ENCODE data around the gene MYOG.

MYOG gene

DNA sequence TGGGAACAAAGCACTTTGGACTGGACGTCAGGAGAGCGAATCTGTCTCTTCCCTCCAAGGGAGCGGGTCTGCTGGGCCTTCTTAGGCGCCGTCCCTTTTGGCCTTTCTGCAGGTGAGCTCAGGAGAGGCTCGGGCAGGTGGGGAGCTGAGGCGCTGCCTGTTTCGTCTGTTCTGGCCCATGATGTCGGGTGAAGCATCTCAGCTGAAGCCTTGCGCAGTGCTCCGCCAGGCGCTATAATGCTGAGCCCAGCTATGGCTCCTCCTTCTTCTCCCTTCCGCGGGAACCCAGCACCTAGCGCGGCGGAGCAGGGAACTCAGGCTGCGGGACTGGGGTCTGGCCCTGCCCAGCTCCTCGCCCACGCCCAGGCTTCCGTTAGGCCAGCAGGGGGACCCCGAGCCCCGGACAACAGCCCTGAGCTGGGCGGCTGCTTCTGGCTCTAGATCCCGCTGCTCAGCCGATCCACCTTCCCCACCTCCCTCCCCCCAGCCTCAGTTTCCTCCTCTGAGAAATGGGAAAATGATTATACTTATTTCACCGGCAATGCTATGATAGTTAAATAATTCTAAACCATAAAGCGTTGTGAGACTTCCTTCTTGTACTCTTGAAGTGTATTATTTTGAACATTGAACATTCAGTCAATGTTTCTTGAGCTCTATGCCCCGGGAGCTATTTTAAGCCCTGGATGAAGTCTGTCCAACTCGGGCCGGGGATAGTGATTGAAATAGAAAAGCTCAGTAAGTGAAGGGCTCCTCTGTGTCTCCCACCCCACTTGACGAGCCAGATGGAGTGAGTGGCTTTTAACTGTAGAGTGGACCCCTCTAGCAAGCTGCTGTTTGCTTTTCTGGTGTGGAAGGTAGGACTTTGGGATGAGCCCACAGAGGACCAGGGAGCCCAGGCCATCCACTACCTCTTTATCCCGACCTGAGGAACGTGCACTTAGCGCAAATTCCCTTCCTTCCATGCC, 32.1 kb upstream of the MYOG start:
- peak; percentile 46 for DNase-seq

DNA sequence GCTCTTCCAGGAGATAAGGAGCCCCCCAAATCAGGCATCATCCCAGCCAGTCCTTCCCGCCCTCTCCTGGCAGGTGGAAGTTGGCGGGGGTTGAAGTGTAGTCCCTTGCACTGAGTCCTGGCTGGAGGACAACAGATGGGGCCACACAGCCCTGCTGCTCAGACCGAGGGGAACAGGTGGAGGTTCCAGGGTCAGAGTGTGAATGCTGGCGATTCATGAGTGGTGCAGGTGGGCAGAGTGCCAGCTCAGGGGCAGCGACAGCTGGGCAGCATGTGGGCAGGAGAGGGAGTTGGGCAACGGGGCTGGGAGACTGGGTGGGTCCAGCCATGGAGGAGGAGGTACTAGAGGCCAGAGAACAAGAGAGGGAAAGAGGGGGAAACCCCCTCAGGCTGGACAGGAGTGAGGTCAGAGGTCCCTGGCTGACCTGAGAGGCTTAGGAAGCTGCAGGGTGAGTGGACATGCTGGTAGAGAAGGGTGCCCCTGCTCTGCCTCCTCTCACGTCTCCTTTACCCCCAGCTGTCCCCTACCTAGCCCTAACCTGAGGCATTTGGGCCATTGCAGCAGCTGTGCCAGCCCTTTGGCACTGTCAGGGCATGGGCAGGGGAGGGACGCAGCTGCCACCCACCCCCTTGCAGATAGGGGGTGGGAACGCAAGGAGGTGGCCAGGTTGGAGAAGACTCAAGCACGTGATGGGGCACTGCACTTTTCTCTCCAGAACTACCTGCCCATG, 30.4 kb upstream of the MYOG start:
- DNase-seq = no peak

DNA sequence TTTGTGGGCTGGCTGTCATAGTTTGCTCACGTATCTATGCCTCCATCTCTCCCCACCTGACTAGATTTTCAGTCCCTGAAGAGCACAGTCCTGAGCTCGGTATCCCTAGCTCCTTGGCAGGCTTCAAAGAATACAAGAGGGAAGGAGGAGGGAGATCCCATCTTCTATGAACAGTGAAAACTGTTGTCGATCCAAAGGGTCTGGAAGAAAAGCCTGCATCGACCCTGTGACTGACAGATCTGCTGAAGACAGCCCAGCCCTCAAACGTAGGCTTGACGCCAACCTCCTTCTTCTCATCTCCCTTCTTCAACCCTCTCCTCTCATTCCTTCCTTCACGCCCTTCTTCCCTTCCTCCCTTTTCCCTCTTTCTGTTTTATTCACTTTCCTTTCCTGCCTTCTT, 28.4 kb upstream of the MYOG start:
- no peak for DNase-seq

DNA sequence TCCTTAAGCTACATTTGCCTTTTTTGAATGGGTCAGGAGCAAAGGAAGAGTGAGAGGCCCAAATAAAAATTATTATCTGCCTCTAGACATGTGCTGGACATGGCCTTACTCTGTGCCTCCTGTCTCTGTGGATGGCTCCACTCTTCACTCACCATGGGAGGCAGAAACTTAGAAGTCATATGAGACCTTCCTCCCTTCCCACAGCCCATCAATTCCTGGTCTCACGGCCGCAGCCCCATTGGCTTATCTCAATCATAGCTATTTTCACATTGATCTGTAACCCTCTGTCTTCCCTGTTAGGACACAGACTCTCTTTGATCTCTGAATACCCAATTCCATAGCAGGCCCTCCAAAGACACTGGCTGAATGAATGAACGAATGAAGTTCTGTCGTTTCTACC, 27.5 kb upstream of the MYOG start:
- no peak for DNase-seq

DNA sequence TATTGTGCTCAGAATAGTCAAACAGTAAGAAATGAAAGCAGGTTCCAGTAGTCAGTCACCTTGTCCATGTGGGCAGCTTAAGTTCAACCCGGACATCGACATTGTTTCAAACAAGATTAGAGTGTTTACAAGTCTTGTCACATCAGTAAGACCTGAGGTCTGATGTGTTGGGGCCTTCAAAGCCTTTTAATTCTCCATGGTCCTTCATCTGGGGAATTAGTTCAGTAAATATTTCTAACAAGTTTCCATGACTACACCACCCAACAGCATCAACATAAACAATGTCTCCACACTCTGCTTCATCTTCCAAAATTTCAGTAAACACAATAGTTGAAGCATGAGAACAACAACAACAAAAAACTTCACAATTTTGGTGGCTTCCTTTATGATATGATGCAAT, 26.7 kb upstream of the MYOG start:
- DNase-seq = no peak

DNA sequence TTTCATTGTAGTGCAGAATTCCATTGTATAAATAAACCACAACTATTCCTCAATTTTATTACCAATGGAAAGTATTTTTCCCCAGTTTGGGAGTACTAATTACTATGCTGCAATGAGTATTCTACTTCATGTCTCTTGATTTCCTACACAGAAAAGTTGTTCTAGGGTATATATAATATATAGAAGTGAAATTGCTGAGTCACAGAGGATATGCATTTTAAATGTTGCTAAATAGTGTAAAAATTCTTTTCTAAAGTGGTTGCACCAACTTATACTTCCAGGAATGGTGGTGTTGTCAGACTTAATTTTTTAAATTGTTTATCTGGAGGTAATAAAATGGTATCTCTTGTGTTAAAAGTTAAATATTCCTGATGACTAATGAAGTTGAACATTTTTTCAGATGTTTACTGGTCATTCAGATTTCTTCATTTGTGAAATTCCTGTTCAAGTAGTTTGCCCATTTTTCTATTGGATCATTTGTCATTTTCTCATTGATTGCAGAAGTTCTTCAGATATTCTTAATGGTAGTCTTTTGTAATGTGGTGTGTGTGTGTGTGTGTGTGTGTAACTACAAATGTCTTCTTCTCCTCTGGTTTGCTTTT, 19.1 kb upstream of the MYOG start:
- no peak for DNase-seq

DNA sequence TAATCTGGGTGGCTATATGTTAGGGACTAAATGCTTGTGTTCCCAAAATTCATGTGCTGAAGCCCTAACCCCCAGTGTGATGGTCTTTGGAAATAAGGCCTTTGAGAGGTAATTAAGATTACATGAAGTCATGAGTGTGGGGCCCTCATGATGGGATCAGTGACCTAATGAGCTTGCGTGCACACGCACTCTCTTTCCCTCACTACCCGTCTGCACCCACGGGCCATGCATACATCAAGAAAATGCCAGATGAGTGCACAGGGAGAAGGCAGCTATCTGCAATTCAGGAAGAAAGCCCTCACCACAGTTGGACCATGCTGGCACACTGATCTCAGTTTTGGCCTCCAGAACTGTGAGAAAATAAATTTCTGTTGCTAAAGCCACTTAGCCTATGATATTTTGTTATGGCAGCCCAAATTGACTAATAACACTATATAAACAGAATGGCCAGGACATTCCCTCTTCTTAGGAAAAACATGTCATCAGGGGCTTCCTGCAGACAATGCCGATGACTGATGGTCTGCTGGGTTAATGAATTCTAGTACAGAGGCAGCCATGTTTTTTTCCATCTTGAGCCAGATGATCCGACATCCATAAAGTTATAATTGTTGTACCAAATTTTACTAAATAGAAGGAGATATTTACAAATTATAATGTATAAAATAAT, 18.1 kb upstream of the MYOG start:
- DNase-seq = no peak

DNA sequence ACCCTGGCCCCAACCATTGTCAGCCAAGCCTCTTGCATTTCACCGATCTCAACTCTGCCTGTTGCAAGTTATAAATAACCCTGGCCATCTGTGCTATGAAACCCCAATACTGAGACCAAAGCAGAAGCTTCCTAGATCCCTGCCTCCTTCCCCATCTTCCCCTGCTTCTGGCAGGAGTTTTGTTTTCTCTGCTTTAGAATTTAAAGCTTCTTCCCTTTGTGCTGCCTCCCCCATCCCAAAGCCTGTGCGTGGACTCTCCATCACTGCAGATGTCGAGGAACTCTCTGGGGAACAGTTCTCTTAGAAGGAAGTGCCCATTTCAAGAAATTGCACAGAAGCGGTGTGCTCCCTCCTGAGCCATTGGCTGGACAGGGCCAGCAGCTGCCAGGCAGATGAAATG, 17.4 kb upstream of the MYOG start:
- no peak for DNase-seq

DNA sequence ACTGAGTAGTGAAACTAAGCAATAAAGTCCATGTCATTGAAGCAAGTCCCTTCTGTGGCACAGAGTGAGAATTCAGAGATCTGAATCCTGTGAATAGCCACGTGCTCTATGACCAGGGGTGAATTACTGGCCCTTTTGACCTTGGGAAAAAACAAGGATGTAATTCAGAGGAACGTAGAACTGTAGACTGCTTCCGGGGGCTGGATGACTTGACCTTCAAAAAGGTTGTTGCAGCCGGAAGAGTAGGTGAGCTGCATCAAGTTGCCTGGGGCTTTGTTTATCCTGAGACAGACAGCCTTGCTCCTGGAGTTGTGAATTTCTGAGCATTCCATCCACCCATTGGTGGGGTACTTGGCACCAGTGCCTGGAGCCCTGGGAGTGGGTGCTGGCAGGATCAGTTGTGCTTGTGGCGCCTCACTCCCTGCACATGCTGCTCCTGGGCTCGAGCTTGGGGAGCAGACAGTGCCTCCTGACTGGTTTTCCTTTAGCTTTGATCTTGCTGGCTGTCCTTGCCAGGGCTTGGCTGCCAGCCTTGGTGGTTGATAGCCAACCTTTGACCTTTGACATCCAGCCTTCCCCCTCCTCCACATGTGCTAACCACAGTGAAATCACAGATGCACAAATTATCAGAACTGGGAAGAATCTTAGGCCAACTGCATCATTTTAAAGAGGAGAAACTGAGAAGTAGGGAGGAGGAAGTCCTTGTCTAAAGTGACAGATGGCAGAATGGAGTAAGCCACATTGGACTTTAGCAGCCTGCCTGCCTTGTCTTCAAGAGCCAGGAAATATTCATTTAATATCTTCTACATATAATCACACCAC, 16.2 kb upstream of the MYOG start:
- DNase-seq = no peak

DNA sequence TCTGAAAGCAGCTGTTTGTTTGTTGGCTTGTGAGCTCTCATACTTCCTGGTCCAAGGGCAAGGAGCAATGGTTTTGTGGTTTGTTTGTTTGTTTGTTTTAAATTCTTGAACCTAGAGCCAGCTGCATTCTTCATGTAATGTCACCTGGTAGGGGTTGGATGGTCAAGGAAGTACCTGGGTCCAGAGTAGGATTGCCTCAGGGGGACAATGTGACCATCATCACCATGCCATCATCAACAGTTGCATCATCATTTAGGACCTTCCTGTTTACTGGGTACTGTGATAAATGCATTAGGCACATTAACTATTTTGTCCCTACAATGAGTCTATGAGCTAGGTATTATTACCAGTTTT, 14.7 kb upstream of the MYOG start:
- DNase-seq = no peak

DNA sequence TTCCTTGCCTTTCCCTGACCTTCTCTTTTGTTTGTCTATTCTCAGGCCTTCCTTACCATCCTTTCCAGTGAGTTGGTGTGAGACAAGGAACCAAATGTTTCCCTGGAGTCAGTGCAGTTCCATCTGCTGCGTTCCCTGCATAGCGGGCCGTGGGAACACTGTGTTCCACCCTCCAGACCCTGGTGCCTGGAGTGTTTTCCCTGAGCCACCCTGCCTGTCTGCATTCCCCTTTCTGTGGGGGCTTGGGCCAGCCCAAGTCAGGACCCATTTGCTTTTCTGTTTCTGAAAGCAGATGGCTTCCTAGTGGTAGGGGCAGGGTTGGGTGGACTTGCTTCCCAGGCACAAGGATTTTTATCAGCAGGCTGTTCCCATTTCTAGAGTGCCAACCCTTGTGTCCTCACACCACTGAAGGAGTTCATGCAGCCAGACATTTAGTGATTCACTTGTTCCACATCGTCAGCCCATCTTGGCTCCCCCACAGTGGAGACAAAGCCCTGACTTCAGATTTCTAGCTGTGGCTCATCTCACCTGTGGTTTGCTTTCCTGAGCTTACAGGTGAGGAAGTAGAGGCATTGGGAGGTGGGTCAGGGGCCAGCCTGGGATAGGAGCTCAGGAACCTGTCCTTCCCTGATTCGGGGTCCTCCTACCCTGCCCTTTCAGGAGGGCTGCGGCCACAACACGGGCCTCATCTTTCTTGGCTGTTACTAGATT, 14.1 kb upstream of the MYOG start:
- no peak for DNase-seq

DNA sequence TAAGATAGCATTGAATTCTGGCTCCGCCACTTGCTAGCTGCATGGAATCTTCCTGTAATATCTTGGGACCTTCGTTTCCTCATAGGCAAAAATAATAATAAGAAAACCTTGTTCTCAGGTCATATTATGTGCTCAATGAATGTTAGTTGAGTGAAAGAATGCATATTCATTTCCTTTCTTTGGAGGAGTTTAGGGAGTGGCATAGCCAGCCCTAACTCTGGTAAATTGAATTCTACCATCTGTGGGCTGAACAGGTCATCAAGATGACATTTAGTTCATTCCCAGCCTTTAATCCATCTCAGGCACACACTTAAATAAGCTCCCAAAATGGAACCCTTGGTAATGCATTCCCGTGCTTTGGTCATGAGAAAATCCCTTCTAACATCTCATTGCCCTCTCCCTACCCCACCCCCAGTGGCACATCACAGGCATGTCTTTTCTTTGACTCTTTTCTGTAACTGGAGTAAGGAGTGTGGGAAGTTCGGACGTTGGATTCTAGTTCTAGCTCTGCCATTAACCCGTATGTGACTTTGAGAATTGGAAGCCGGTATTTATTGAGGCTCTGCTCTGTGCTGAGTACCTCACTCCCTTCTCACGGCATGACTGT, 13.2 kb upstream of the MYOG start:
- DNase-seq = no peak

DNA sequence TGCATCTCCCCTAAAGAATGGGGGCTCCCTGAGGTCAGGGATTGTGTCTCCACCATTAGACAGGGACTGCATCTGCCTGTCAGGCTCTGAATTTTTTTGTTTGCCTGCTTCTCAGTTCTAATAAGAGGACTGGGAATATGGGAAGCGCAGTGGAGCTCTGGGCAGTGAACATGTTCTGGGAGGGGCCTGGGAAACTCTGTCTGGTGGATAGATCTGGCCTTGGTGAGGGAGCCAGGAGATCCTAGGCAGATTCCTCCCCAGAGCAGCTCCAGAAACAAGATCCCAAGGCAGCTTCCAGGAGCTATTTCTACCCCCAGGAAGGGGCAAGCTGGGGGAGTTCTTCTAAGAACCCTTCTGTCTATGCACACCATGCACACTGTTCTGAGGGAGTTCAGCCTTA, 12.6 kb upstream of the MYOG start:
- no peak for DNase-seq

DNA sequence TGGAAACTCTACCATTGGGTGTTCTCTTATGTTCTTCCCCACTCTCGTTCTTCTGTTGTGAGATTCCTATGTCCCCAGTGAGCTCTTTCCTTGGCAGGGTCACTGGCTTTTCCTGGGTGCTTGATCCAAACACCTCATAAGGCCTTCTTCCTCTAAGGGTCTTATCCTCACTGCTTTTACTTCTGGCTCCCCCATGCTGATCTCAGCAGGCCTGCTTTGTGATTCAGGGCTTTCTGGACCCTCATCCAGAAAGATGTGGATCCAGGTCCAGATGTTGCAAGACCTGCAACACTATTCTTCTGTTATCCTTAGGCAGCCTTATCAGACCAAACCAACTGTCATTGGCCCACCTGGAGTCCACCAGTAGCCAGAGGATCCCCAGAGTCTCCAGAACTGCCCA, 11.2 kb upstream of the MYOG start:
- DNase-seq = no peak

DNA sequence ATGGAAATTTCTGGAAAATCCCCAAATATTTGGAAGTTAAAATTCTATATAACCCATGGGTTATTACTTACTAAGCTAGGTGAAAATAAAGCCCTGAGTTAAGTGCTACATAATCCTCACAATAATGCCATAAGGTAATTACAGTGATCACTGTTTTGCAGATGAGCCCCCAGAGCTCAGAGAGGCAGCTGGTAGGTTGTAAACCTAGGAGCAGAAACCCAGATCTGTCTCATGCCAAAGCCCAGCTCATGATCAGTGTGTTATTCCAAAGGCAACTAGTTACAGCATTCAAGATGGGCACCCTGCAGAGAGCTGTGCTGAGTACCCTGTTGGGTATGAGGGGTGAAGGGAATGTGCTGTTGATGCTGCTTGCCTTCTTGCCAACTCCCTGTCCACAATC, 10.8 kb upstream of the MYOG start:
- no peak for DNase-seq

DNA sequence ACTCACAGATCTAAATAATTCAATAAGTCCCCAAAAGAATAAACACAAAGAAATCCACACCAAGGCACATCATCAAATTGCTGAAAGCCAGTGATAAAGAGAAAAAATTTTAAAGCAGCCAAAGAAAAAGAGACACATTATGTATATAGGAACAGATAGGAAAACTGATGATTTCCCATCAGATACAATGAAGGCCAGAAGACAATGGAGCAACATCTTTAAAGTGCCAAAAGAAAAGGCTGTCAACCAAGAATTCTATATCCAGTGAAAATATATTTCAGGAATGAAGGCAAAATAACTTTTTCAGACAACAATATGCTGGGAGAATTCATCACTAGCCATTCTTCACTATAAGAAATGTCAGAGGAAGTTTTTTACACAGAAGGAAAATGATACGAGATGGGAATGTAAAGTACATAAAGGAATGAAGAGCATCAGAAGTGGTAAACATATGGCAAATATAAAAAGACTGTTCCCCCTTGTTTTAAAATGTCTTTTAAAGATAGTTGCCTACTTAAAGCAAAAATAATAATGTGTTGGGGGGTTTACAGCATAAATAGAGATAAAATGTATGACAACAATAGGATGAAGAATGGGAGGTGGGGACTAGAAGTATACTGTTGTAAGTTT, 9.4 kb upstream of the MYOG start:
- no peak for DNase-seq

DNA sequence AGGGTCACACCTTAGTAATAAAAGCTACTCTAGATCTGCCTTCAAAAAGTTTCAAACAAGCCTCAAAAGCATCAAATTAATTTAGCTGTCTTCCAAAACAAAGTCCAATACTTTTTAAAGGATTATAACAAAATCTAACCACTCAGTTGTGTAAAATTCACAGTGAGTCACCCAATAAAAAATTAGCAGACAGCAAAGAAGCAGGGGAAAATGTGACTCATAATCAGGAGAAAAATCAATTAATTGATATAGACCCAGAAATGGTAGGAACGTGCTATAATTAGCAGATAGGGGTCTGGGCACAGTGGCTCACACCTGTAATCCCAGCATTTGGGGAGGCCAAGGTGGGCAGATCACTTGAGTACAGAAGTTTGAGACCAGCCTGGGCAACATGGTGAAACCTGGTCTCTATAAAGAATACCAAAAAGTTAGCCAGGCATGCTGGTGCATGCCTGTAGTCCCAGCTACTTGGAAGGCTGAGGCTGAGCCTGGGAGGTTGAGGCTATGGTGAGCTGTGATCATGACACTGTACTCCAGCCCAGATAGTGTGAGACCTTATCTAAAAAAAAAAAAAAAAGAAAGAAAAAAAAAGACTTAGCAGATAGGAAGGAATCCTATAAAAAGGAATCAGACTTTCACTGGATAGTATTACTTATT, 8.1 kb upstream of the MYOG start:
- DNase-seq = no peak

DNA sequence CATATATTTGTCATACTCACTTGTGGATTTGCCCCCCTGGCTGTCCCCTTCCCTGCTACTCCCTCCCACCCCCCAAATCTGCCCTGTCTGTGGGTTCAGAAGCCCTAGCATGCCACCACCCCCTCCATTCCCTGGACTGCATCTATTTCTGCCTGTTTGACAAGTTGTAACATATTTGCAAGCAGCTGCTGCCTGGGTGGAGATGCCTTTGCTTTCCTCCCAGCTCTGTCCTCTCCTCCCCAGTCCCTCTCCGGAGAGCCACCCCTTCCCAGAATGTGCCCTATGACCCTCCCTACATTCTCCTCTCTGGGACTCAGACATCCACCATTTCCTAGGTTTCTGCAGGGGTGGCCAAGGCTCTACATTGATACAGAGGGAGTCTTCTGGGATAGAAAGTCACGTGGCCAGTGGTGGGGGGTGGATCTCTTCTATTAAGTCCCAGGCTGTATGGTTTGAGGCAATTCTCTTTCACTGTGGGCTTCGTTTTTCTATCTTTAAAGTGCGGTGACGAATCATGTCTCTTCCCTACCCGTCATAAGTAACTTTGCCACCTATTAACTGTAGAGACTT, 6.0 kb upstream of the MYOG start:
- DNase-seq = no peak

DNA sequence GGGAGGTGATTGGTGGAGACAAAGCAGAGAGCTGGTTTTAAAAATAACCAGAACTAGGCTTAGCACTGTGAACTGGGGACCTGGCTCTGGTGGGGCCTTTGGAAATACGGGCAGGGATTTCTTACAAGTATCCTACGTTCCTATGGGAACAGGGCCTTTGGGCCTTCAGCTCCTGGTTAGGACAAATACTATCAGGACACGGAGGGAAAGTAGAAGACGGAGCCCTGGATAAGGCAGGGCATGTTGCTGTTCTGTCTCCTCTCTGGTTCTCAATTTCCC, 5.3 kb upstream of the MYOG start:
- no peak for DNase-seq
